ENCODE data around the gene PIEZO2. TPM values are rescaled to one million over a fixed set of nuclear protein-coding genes. Genes with fewer than 3 reads are reported as not detected.

Gene PIEZO2
- polyA plus RNA-seq, 5 donors, result 177 to 232 (median 217) TPM

GRCh38 chr18:11033503-11033902 is 115.9 kb downstream of the PIEZO2 start:
- no peak for DNase-seq

- no peak for DNase-seq
These were observed 117.4 kb downstream of the PIEZO2 start for GRCh38 chr18:11031966-11032365.

- no peak for DNase-seq
These were observed 120.3 kb downstream of the PIEZO2 start for GRCh38 chr18:11029021-11029420.

GRCh38 chr18:11027862-11028261 is 121.5 kb downstream of the PIEZO2 start:
- no peak for DNase-seq

- no peak for DNase-seq
These were observed 123.7 kb downstream of the PIEZO2 start for GRCh38 chr18:11025671-11026070.

- no peak for DNase-seq
These were observed 124.3 kb downstream of the PIEZO2 start for GRCh38 chr18:11024928-11025669.

DNA sequence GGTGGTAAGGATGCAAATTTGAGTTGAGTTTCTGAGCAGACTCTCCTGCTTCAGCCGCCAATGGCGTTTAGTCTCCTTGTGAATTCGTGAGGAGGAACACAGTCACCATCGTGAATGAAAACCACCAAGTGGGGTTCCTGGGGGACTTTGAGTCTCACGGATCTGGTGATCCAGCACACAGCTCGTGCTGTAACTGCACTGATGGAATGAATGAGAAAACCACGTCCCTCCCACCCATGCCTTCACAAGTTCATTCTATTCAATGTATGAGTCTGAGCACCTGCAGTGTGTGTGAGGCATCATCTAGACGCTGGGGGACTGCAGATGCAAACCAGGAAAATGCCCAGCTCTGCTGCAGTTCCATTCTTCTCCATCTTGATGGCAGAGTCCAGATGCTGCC is 127.9 kb downstream of the PIEZO2 start:
- DNase-seq, result no peak

DNA sequence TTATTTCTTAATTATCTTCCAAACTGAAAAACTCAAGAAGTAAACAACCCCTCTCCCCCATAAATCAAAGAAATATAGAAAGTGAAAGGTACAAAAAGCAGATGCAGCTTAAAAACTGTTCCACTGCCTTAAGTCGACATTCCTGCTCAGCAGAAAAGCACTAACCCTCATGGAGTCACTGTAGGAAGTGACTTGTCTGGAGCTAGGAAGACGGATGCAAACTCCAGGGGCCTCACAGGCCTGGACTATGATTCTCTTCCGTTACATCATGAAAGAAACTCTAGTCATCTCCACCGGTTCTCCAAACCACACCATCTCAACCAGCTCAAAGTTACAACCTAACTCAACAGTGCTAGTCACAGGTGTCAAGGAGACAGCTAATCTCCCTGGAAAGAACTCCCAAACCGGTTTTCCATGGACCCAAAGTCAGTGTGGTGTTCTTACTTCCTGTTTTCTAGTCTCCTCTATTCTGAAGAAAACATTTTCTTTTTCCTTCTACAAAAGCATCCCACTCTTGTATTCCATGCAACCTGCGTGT is 128.4 kb downstream of the PIEZO2 start:
- no peak for DNase-seq

GRCh38 chr18:11020161-11020853 is 129.1 kb downstream of the PIEZO2 start:
- no peak for DNase-seq

DNA sequence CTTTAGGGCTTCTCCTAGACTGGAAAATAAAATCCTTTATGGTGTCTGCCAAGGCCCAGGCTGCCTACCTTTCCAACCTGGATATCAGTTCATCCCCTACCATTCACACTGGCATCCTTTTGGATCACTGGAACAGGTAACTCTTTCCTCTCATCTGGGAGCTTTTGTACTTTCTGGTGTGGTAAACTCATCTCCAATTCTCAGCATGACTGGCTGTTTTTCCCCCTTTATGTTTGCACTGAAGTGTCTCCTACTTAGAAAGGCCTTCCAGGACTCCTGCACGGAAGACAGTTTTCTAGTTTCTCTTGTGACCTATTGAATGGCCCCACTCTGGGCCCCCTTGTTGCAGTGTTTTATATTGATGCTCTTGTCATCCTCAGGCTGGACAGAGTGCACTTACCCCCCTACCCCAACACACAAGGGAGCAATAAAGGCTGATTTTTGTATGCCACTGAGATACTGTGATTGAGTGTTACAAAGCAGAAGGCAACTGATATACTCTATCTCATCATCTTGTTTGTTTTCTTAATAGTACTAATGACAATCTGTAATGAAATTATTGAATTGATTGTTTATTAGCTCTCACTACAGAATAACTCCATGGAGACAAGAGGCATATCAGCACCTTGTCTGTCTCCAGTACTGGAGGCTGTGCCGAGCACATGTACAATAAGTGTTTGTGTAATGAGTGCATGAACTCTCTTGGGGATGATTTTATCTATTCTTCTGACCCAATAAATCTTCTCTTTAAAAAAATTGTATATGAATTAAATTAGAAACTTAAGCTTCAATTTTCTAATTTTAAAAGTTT is 129.9 kb downstream of the PIEZO2 start:
- DNase-seq, result no peak

DNA sequence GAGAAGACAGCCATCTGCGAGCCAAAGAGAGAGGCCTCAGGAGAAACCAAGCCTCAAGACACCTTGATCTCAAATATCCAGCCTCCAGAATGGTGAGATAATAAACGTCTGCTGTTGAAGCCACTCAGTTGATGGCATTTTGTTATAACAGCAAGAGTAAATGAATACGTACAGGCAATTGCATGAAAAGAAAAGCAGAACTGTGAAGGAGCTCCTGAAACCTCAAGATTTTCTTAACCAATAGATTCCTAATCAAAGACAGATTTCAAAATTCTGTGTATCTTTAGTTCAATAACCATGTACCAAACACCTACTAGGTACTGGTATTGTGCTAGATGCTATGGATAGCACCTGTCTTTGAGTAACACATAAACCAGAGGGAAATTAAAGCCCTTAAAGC is 139.5 kb downstream of the PIEZO2 start:
- DNase-seq, result no peak

GRCh38 chr18:11009147-11009546 is 140.2 kb downstream of the PIEZO2 start:
- no peak for DNase-seq

DNA sequence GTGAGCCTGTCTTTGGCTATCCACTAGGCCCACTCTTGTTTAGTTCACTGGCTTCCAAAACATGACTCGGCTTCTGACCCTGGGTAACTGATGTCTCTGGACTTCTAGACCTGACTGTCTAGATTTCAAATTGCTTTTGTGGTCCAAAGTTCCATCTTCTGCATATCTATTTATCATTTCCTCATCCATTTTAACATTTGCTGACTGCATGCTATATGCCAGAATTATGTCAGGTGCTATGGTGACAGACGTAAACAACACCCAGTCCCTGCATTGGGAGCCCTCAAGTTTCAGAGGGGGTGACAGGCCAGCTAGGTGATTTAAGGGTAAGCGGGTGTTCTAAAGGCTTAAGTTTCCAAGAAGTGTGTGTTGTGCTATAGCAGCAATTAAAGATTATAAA is 140.9 kb downstream of the PIEZO2 start:
- DNase-seq, result no peak

DNA sequence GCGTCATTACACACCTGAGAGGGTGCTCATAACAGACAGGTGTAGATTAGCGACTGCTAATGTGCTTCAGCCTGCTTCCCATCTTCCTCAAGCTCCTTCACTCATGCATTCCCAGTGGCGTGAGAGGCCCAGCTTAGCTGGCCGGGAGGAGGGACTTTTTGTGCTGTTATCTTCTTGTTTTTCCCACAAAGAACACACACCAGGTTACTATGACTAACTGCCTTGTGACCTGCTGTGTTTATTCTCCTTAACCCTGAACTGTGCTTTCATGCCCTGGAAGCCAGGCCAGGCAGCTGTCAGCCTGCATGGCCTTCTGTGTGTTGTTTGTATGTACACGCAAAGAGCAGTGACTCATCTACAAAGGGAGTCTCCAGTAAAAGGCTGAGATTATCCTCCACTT is 143.8 kb downstream of the PIEZO2 start:
- no peak for DNase-seq

GRCh38 chr18:11004951-11005350 is 144.4 kb downstream of the PIEZO2 start:
- DNase-seq, result no peak

GRCh38 chr18:11004294-11004693 is 145.1 kb downstream of the PIEZO2 start:
- DNase-seq, result no peak

DNA sequence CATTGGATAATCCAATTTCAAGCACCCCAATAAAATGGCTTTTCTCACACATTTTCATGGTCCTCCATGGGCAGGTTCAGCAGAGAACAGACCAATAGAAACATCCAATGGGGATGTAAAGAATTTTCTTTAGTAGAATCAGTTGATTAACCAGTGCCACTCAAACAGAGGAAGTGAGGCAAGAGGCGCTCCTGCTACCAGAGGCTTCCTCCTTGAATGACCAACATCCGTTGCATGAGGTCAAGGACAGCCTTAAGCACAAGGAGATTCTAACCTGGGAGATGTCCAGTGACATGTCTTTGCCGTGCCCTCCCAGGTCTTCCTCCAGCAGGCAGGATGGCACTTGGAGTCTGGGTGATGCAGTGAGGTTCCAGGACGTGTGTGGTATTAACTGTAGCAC is 146.6 kb downstream of the PIEZO2 start:
- DNase-seq, result no peak

GRCh38 chr18:11002277-11002676 is 147.1 kb downstream of the PIEZO2 start:
- DNase-seq, result no peak

GRCh38 chr18:11000071-11000470 is 149.3 kb downstream of the PIEZO2 start:
- DNase-seq, result no peak

DNA sequence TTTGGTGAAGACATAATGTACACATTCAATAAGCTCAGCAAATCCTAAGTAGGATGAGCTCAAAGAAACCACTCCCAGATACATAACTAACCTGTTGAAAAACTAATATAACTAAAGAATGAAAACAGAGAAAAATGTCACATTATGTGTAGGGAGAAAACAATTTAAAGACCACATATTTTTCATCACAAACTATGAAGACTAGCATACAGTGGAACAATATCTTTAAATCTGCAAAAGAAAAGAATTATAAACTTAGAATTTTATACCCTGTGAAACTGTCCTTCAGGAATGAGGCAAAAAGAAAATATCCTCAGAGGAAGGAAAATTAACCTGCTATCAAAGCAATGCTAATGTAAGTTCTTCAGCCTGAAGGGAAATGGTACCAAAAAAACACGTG is 151.5 kb downstream of the PIEZO2 start:
- no peak for DNase-seq

- DNase-seq, result no peak
These were observed 153.8 kb downstream of the PIEZO2 start for GRCh38 chr18:10995550-10995949.

DNA sequence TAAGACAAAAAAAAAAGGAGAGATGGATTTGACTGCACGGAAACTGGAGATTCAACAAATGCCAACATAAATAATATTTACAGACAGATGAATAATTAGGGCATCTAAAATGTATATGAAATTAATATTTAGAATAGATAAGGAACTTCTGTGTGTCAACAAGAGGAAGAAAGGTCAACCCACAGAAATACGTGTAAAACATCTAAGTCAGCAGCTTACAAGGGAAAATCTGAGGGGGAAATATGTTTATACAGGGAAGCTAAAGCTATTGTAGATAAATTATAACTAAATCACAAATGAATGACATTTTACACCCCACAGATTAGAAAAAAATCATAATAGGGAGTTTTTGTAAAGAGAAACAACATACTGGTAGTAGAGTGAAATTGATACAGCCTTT is 159.9 kb downstream of the PIEZO2 start:
- DNase-seq, result no peak
